ENCODE measurements around the gene SEL1L2.

Gene SEL1L2

GRCh38 chr20:13862245-13862644, 128.2 kb downstream of the SEL1L2 start:
- no peak for DNase-seq

GRCh38 chr20:13858871-13859270, 131.5 kb downstream of the SEL1L2 start:
- DNase-seq = no peak

- DNase-seq = no peak
These were observed 132.0 kb downstream of the SEL1L2 start for GRCh38 chr20:13858439-13858838.

GRCh38 chr20:13857961-13858360, 132.5 kb downstream of the SEL1L2 start:
- DNase-seq = no peak

- no peak for DNase-seq
These were observed 133.1 kb downstream of the SEL1L2 start for GRCh38 chr20:13857304-13857703.

- DNase-seq = no peak
These were observed 134.1 kb downstream of the SEL1L2 start for GRCh38 chr20:13856354-13856753.

GRCh38 chr20:13855613-13856012, 134.8 kb downstream of the SEL1L2 start:
- DNase-seq = no peak

GRCh38 chr20:13852306-13852705, 138.1 kb downstream of the SEL1L2 start:
- DNase-seq = no peak

GRCh38 chr20:13851279-13851678, 139.1 kb downstream of the SEL1L2 start:
- DNase-seq = no peak

- no peak for DNase-seq
These were observed 146.1 kb downstream of the SEL1L2 start for GRCh38 chr20:13844296-13844695.

- DNase-seq = no peak
These were observed 149.2 kb downstream of the SEL1L2 start for GRCh38 chr20:13841206-13841605.

- no peak for DNase-seq
These were observed 150.3 kb downstream of the SEL1L2 start for GRCh38 chr20:13840093-13840465.

- DNase-seq = no peak
These were observed 150.9 kb downstream of the SEL1L2 start for GRCh38 chr20:13839421-13840092.

- DNase-seq = no peak
These were observed 151.8 kb downstream of the SEL1L2 start for GRCh38 chr20:13838664-13839063.

GRCh38 chr20:13831476-13831875, 158.9 kb downstream of the SEL1L2 start:
- no peak for DNase-seq

GRCh38 chr20:13825465-13825864, 164.9 kb downstream of the SEL1L2 start:
- DNase-seq = no peak

GRCh38 chr20:13824459-13824858, 166.0 kb downstream of the SEL1L2 start:
- DNase-seq = no peak

- DNase-seq = no peak
These were observed 168.0 kb downstream of the SEL1L2 start for GRCh38 chr20:13822459-13822858.

GRCh38 chr20:13821876-13822275, 168.5 kb downstream of the SEL1L2 start:
- DNase-seq = no peak

GRCh38 chr20:13819885-13820645, 170.3 kb downstream of the SEL1L2 start:
- peak; percentile 51 for DNase-seq

- DNase-seq = no peak
These were observed 173.1 kb downstream of the SEL1L2 start for GRCh38 chr20:13817342-13817741.

- DNase-seq = no peak
These were observed 173.7 kb downstream of the SEL1L2 start for GRCh38 chr20:13816757-13817156.

- no peak for DNase-seq
These were observed 175.7 kb downstream of the SEL1L2 start for GRCh38 chr20:13814672-13815071.

- DNase-seq = no peak
These were observed 176.5 kb downstream of the SEL1L2 start for GRCh38 chr20:13813910-13814309.

GRCh38 chr20:13810446-13810845, 180.0 kb downstream of the SEL1L2 start:
- no peak for DNase-seq
